GM12878 (cell line): Measurements from ENCODE around the gene CDC7. TPM values are rescaled to one million over a fixed set of nuclear protein-coding genes. Genes with fewer than 3 reads are reported as not detected.

Experiments
- ATAC-seq: fragments of 200-7000 bp; cut with Tn5 transposase; 3 replicates; pipeline ENCODE4 v1.9.1; 2020; ENCODE audit warnings: mild to moderate bottlenecking, moderate library complexity
- BruUV-seq: library from RNA; stranded (reverse); fragments of 400-500 nt; replicated peaks from 2 replicates; lab custom pipeline; 2021; lab: Mats Ljungman, UMichigan
- CTCF ChIA-PET: fragments of 300-600 bp; sonication (Branson Sonifier 250); formaldehyde crosslinking; extraction: SDS; loops from one replicate; lab custom pipeline; 2021; ENCODE audit warnings: inconsistent platforms; lab: Yijun Ruan, JAX
- POLR2A ChIA-PET: fragments of 350-600 bp; formaldehyde crosslinking; extraction: SDS; loops from one replicate; lab custom pipeline; 2021; ENCODE audit warnings: inconsistent platforms; lab: Charles Lee
- RAD21 ChIA-PET: fragments of 300-600 bp; sonication (Branson Sonifier 250); formaldehyde crosslinking; loops from one replicate; lab custom pipeline; 2023; ENCODE audit warnings: antibody characterized with exemption; ENCODE audit not compliant: unreplicated experiment; lab: Charles Lee
- SMC1A ChIA-PET: fragments of 300-600 bp; sonication (Branson Sonifier 250); formaldehyde crosslinking; loops from one replicate; lab custom pipeline; 2023; ENCODE audit not compliant: unreplicated experiment, uncharacterized antibody; lab: Charles Lee
- DNase-seq: peaks from one replicate; pipeline ENCODE4 v3.0.0-alpha.2; 2011; ENCODE audit warnings: low read depth, low spot score
- FAIRE-seq: peaks from 3 replicates; lab custom pipeline; 2011; peaks lifted over from hg19 to GRCh38; lab: Jason Lieb, UNC
- H2AFZ ChIP-seq: 2 replicates; pipeline ENCODE4 v1.6.0; 2011; ENCODE audit warnings: low read depth, low read length, control low read depth; ENCODE audit not compliant: control insufficient read depth
- H3K27ac ChIP-seq: 2 replicates; pipeline ENCODE4 v1.5.1; 2011; ENCODE audit warnings: control low read depth; ENCODE audit not compliant: control insufficient read depth, insufficient read depth
- H3K27me3 ChIP-seq, 2 experiments: replicated peaks in 1 of 2; 2 replicates each; pipeline versions ENCODE4 v1.6.0 to v1.6.1; 2011; ENCODE audit warnings: low read length in 1 of 2; ENCODE audit not compliant: control insufficient read depth in 2 of 2, insufficient read depth in 2 of 2
- H3K36me3 ChIP-seq, 2 experiments: 2 replicates each; pipeline ENCODE4 v1.5.1; 2011; ENCODE audit warnings: low read length in 1 of 2; ENCODE audit not compliant: control insufficient read depth in 2 of 2, insufficient read depth in 2 of 2
- H3K4me1 ChIP-seq: 2 replicates; pipeline ENCODE4 v1.6.1; 2011; ENCODE audit warnings: mild to moderate bottlenecking, low read length, moderate library complexity, mixed read lengths; ENCODE audit not compliant: control insufficient read depth, insufficient read depth
- H3K4me2 ChIP-seq: 2 replicates; pipeline ENCODE4 v1.6.0; 2011; ENCODE audit warnings: control low read depth; ENCODE audit not compliant: control insufficient read depth, insufficient read depth
- H3K4me3 ChIP-seq: fragments of 200-600 bp; sonication (generic); 2 replicates; pipeline ENCODE4 v1.5.1; 2016
- H3K79me2 ChIP-seq: 2 replicates; pipeline ENCODE4 v1.6.0; 2011; ENCODE audit warnings: low read length; ENCODE audit not compliant: control insufficient read depth, insufficient read depth
- H3K9ac ChIP-seq: 2 replicates; pipeline ENCODE4 v1.8.0; 2011; ENCODE audit warnings: low read length, control low read depth, mixed read lengths; ENCODE audit not compliant: control insufficient read depth, insufficient read depth
- H3K9me3 ChIP-seq: replicated peaks from 3 replicates; pipeline ENCODE4 v1.5.1; 2011; ENCODE audit warnings: mild to moderate bottlenecking, low read length; ENCODE audit not compliant: control insufficient read depth, insufficient read depth
- H4K20me1 ChIP-seq: 2 replicates; pipeline ENCODE4 v1.6.0; 2011; ENCODE audit not compliant: control insufficient read depth, insufficient read depth
- EZH2 ChIP-seq: IDR thresholded peaks from 2 replicates; pipeline ENCODE4 v1.6.1; 2012; ENCODE audit warnings: low read depth, mild to moderate bottlenecking, control low read depth, inconsistent platforms, low read length, borderline replicate concordance; ENCODE audit not compliant: control insufficient read depth
- IRF3 ChIP-seq: fragments of 450-650 bp; IDR thresholded peaks from 2 replicates; pipeline ENCODE4 v1.6.1; 2014; ENCODE audit warnings: mild to moderate bottlenecking
- KDM1A ChIP-seq: fragments of 200-600 bp; sonication (generic); IDR thresholded peaks from 2 replicates; pipeline ENCODE4 v1.6.1; 2016; ENCODE audit warnings: borderline replicate concordance
- NR2C2 ChIP-seq: IDR thresholded peaks from 2 replicates; pipeline ENCODE4 v1.6.1; 2011; ENCODE audit warnings: borderline replicate concordance, low read depth; ENCODE audit not compliant: control insufficient read depth, insufficient read length
- PAX5 ChIP-seq: IDR thresholded peaks from 2 replicates; pipeline ENCODE4 v1.6.1; 2011; ENCODE audit warnings: low read depth, low read length, borderline replicate concordance
- POU2F2 ChIP-seq: IDR thresholded peaks from 3 replicates; pipeline ENCODE4 v1.6.1; 2011; ENCODE audit warnings: low read depth, mild to moderate bottlenecking, low read length, borderline replicate concordance
- RAD51 ChIP-seq: fragments of 450-650 bp; IDR thresholded peaks from 2 replicates; pipeline ENCODE4 v1.6.1; 2016; ENCODE audit warnings: moderate library complexity, mild to moderate bottlenecking, inconsistent platforms
- RCOR1 ChIP-seq: conservative IDR thresholded peaks from 2 replicates; pipeline ENCODE4 v1.6.1; 2012; ENCODE audit warnings: low read depth, low read length, improper control_type of control experiment
- SMARCA5 ChIP-seq: fragments of 450-650 bp; IDR thresholded peaks from 2 replicates; pipeline ENCODE4 v1.6.1; 2017; ENCODE audit warnings: mild to moderate bottlenecking
- SP1 ChIP-seq: IDR thresholded peaks from one replicate; pipeline ENCODE4 v1.6.1; 2011; ENCODE audit warnings: low read depth, low read length
- SREBF1 ChIP-seq: IDR thresholded peaks from 2 replicates; pipeline ENCODE4 v1.6.1; 2012; ENCODE audit warnings: mild to moderate bottlenecking, low read length
- STAT3 ChIP-seq: IDR thresholded peaks from 2 replicates; pipeline ENCODE4 v1.6.1; 2011; ENCODE audit warnings: low read depth, low read length, improper control_type of control experiment
- WGBS: methylation state at CpG from one replicate; pipeline ENCODE4 v1.1.6; 2016; ENCODE audit warnings: low lambda C conversion rate; ENCODE audit not compliant: insufficient replicate concordance, insufficient coverage; ENCODE audit errors: missing lambda C conversion rate; 5-methylcytosine and 5-hydroxymethylcytosine counted together
- in situ Hi-C: fragments of 300-500 bp; cut with MboI; formaldehyde crosslinking; loops from 9 replicates; pipeline ENCODE4 v1.14.3; 2018; ENCODE audit warnings: mixed read lengths
- intact Hi-C: fragments of 100-400 bp; cut with micrococcal nuclease; formaldehyde crosslinking; loops from one replicate; pipeline ENCODE4 v1.14.2; 2022; ENCODE audit not compliant: unreplicated experiment
- polyA plus RNA-seq, 11 experiments: library from polyadenylated mRNA; depleted of rRNA in 4 of 11; unstranded in 6 of 11; stranded (reverse) in 5 of 11; fragments of >200 nt; fragmentation: Nextera tagmentation in 4 of 11; fragmentation: Illumina TruSeq in 1 of 11; extraction: Ambion mirVana in 4 of 11; extraction: Trizol in 1 of 11; gene quantifications; 1 replicate in 1 of 11; 2 replicates in 10 of 11; pipeline versions ENCODE4 v1.2.1 to v1.2.3, GENCODE V29; 2011 to 2016; ENCODE audit warnings: inconsistent platforms in 2 of 11, missing spikeins in 2 of 11, low read depth in 1 of 11
- total RNA-seq, 4 experiments: library from RNA; depleted of rRNA in 3 of 4; stranded (reverse); fragments of >200 nt in 3 of 4; fragmentation: Illumina TruSeq in 1 of 4; extraction: Trizol in 1 of 4; gene quantifications; 2 replicates each; pipeline versions ENCODE4 v1.2.1 to v1.2.3, GENCODE V29; 2013 to 2021

The CDC7 gene
- total and polyA plus RNA-seq, 10 of the 15 experiments (the other 5 are each of a cell fraction or from before 2014, with no cell fraction given) = 14.9 to 37.8 (median 26.0) TPM

GRCh38 chr1:91501971-91502671 lies 1.5 kb downstream of the CDC7 start:
- ChIA-PET CTCF (interaction anchor here (0.6 to 6.7 kb wide), 8 partner anchors 11 to 424 kb away, joined by 3 to 59 read pairs (median 4); partner anchors contain the start of gene HFM1), RAD21 (interaction anchor here (1.0 to 4.7 kb wide), 4 partner anchors 11 to 381 kb away, joined by 3 to 27 read pairs (median 3); no protein-coding TSS in a partner anchor), POLR2A (interaction anchor here (0.5 to 1.3 kb wide), 2 partner anchors 11 to 1387 kb away, joined by 3 read pairs; no protein-coding TSS in a partner anchor), SMC1A (interaction anchor here (1.3 to 2.8 kb wide), 8 partner anchors 9 to 793 kb away, joined by 3 to 10 read pairs (median 5); no protein-coding TSS in a partner anchor)
- TSS peak; percentile 65 for BruUV-seq
- FAIRE-seq = no peak
- H4K20me1 ChIP-seq = no peaks in the 10 kb centered on the region
- peak overlapping the region; percentile 92 for H3K4me3 ChIP-seq
- no peaks in the 10 kb centered on the region for H3K27me3 ChIP-seq
- WGBS = 0% methylated on average over 5 of the region's 5 CpGs
- H3K9ac ChIP-seq = peak overlapping the region; percentile 90
- intact Hi-C loops (loop anchor here (1.0 to 10.0 kb wide), 6 partner anchors 97 to 793 kb away; partner anchors contain the start of genes GLMN, RPAP2 and TGFBR3), in situ Hi-C loops (loop anchor here (25.0 kb wide), 2 partner anchors 385 to 1110 kb away; partner anchors contain the start of gene TGFBR3)
- H3K9me3 ChIP-seq = no peaks in the 10 kb centered on the region
- no peak for TF ChIP-seq KDM1A
- TF ChIP-seq POU2F2 = no peak
- no peak for TF ChIP-seq RAD51
- no peak for TF ChIP-seq RCOR1
- no peak for TF ChIP-seq SMARCA5
- TF ChIP-seq STAT3 = no peak
- TF ChIP-seq PAX5 = no peak
- no peak for TF ChIP-seq SP1
- TF ChIP-seq NR2C2 = no peak
- TF ChIP-seq IRF3 = no peak
- TF ChIP-seq SREBF1 = no peak
- TF ChIP-seq EZH2 = no peak
- no peak for ATAC-seq
- peaks cover 49% of the 10 kb centered on the region for H3K79me2 ChIP-seq
- peak overlapping the region; percentile 100 for H2AFZ ChIP-seq
- peaks cover 2% of the 10 kb centered on the region; the same call in 1 of the 2 replicates for H3K4me1 ChIP-seq
- H3K36me3 ChIP-seq = no peaks in the 10 kb centered on the region
- peak overlapping the region; percentile 96 for H3K27ac ChIP-seq
- DNase-seq = no peak
- H3K4me2 ChIP-seq = peak overlapping the region; percentile 97
